Smooth muscle cell (in vitro differentiated cells): ENCODE data around the gene APC. TPM values are rescaled to one million over a fixed set of nuclear protein-coding genes. Genes with fewer than 3 reads are reported as not detected.

Experiments used
- DNase-seq: peaks from one replicate; lab custom pipeline; 2025; ENCODE audit not compliant: unreplicated experiment; lab: John Stamatoyannopoulos, UW
- H2AFZ ChIP-seq: fragments of 200-600 bp; sonication (generic); 2 replicates; pipeline ENCODE4 v1.6.0; 2016; ENCODE audit warnings: antibody characterized with exemption, low read depth, mild to moderate bottlenecking
- H3F3A ChIP-seq: fragments of 200-600 bp; sonication (generic); 2 replicates; pipeline ENCODE4 v1.6.0; 2017; ENCODE audit warnings: antibody characterized with exemption, low read depth
- H3K27ac ChIP-seq: fragments of 200-600 bp; sonication (generic); 2 replicates; pipeline ENCODE4 v1.5.1; 2016; ENCODE audit warnings: low read depth, mild to moderate bottlenecking
- H3K27me3 ChIP-seq: fragments of 200-600 bp; sonication (generic); 2 replicates; pipeline ENCODE4 v1.6.1; 2016; ENCODE audit warnings: low read depth, mild to moderate bottlenecking
- H3K36me3 ChIP-seq: fragments of 200-600 bp; sonication (generic); 2 replicates; pipeline ENCODE4 v1.5.1; 2016; ENCODE audit warnings: low read depth
- H3K4me1 ChIP-seq: fragments of 200-600 bp; sonication (generic); 2 replicates; pipeline ENCODE4 v1.5.1; 2016; ENCODE audit warnings: low read depth
- H3K4me2 ChIP-seq: fragments of 200-600 bp; sonication (generic); 2 replicates; pipeline ENCODE4 v1.6.0; 2016; ENCODE audit warnings: mild to moderate bottlenecking
- H3K4me3 ChIP-seq: fragments of 200-600 bp; sonication (generic); 2 replicates; pipeline ENCODE4 v1.5.1; 2016; ENCODE audit warnings: mild to moderate bottlenecking
- H3K79me2 ChIP-seq: fragments of 200-600 bp; sonication (generic); 2 replicates; pipeline ENCODE4 v1.6.0; 2016; ENCODE audit warnings: low read depth, mild to moderate bottlenecking
- H3K9ac ChIP-seq: fragments of 200-600 bp; sonication (generic); 2 replicates; pipeline ENCODE4 v1.6.0; 2016; ENCODE audit warnings: low read depth
- H3K9me3 ChIP-seq: fragments of 200-600 bp; sonication (generic); replicated peaks from 2 replicates; pipeline ENCODE4 v1.5.1; 2016; ENCODE audit warnings: low read depth
- H4K20me1 ChIP-seq: fragments of 200-600 bp; sonication (generic); 2 replicates; pipeline ENCODE4 v1.6.0; 2016; ENCODE audit warnings: low read depth
- CTCF ChIP-seq: fragments of 200-600 bp; sonication (generic); IDR thresholded peaks from 2 replicates; pipeline ENCODE4 v1.5.1; 2017; ENCODE audit warnings: borderline replicate concordance, mild to moderate bottlenecking, antibody characterized with exemption; ENCODE audit not compliant: insufficient read depth, poor library complexity, severe bottlenecking
- WGBS: methylation state at CpG from one replicate; pipeline ENCODE4 v1.1.7; 2016; ENCODE audit warnings: low lambda C conversion rate; 5-methylcytosine and 5-hydroxymethylcytosine counted together
- polyA plus RNA-seq: library from polyadenylated mRNA; unstranded; fragments of >200 nt; fragmentation: Nextera tagmentation; extraction: Ambion mirVana; gene quantifications from 2 replicates; pipeline ENCODE4 v1.2.1, GENCODE V29; 2016
- total RNA-seq: library from RNA; depleted of rRNA; stranded (reverse); fragments of >200 nt; gene quantifications from 2 replicates; pipeline ENCODE4 v1.2.3, GENCODE V29; 2014

APC gene
- total and polyA plus RNA-seq, 2 experiments from 2014 or later = 9.1 to 36.7 TPM

- peak overlapping the region; percentile 7 for H3K27ac ChIP-seq
- H3K27me3 ChIP-seq = no peaks in the 10 kb centered on the region
- no peak overlapping the region for H3K4me3 ChIP-seq
- H3K79me2 ChIP-seq = peaks cover 14% of the 10 kb centered on the region
- H3K4me2 ChIP-seq = peak overlapping the region; percentile 30
- H3K9ac ChIP-seq = no peak overlapping the region
- no peaks in the 10 kb centered on the region for H3K9me3 ChIP-seq
- no peak for DNase-seq
- peak overlapping the region; percentile 21 for H2AFZ ChIP-seq
- no peak for TF ChIP-seq CTCF
- H3K36me3 ChIP-seq = no peaks in the 10 kb centered on the region
- peaks cover 10% of the 10 kb centered on the region for H3K4me1 ChIP-seq
- H4K20me1 ChIP-seq = no peaks in the 10 kb centered on the region
- 44% methylated on average over 7 of the region's 7 CpGs for WGBS
- H3F3A ChIP-seq = peaks cover 6% of the 10 kb centered on the region
Observed at GRCh38 chr5:112703866-112704820, 33.5 kb upstream of the APC start.

- H4K20me1 ChIP-seq = peaks cover 5% of the 10 kb centered on the region
- 96% methylated on average over 4 of the region's 4 CpGs for WGBS
- H3K27ac ChIP-seq = no peak overlapping the region
- no peak for DNase-seq
- H3F3A ChIP-seq = peaks cover 6% of the 10 kb centered on the region
- H3K36me3 ChIP-seq = no peaks in the 10 kb centered on the region
- TF ChIP-seq CTCF = no peak
- no peaks in the 10 kb centered on the region for H3K27me3 ChIP-seq
- peaks cover 38% of the 10 kb centered on the region for H3K79me2 ChIP-seq
- H3K9me3 ChIP-seq = no peaks in the 10 kb centered on the region
- no peak overlapping the region for H3K9ac ChIP-seq
- peak overlapping the region; percentile 78 for H2AFZ ChIP-seq
- no peak overlapping the region for H3K4me2 ChIP-seq
- peaks cover 17% of the 10 kb centered on the region for H3K4me1 ChIP-seq
- H3K4me3 ChIP-seq = no peak overlapping the region
Observed at GRCh38 chr5:112706446-112707016, 31.2 kb upstream of the APC start.

GRCh38 chr5:112707187-112708102 is 30.2 kb upstream of the APC start:
- Histone ChIP-seq H3K27ac (peak overlapping the region; percentile 71), H3F3A (peaks cover 6% of the 10 kb centered on the region), H3K79me2 (peaks cover 47% of the 10 kb centered on the region), H3K9ac (peak overlapping the region; percentile 86), H3K4me3 (peak overlapping the region; percentile 86), H2AFZ (peak overlapping the region; percentile 94), H4K20me1 (peaks cover 10% of the 10 kb centered on the region), H3K4me2 (peak overlapping the region; percentile 94), H3K4me1 (peaks cover 17% of the 10 kb centered on the region), H3K27me3 (no peaks in the 10 kb centered on the region), H3K9me3 (no peaks in the 10 kb centered on the region), H3K36me3 (no peaks in the 10 kb centered on the region)
- TF ChIP-seq CTCF = no peak
- 5% methylated on average over 55 of the region's 61 CpGs for WGBS
- peak; percentile 81 for DNase-seq
